KBM-7 (cell line): ENCODE data around the gene ABL1.

Experiments used
- DNase-seq: peaks from one replicate; pipeline ENCODE4 v3.0.0-alpha.2; 2015
- in situ Hi-C: fragments of 300-500 bp; cut with MboI; formaldehyde crosslinking; loops from 2 replicates; pipeline ENCODE4 v1.14.3; 2020; ENCODE audit warnings: low sequenced_read_pairs, low pct_unique_long_range_greater_than_20kb, mixed read lengths

Gene ABL1

GRCh38 chr9:130934702-130935647, 99.9 kb downstream of the ABL1 start:
- no peak for DNase-seq

DNA sequence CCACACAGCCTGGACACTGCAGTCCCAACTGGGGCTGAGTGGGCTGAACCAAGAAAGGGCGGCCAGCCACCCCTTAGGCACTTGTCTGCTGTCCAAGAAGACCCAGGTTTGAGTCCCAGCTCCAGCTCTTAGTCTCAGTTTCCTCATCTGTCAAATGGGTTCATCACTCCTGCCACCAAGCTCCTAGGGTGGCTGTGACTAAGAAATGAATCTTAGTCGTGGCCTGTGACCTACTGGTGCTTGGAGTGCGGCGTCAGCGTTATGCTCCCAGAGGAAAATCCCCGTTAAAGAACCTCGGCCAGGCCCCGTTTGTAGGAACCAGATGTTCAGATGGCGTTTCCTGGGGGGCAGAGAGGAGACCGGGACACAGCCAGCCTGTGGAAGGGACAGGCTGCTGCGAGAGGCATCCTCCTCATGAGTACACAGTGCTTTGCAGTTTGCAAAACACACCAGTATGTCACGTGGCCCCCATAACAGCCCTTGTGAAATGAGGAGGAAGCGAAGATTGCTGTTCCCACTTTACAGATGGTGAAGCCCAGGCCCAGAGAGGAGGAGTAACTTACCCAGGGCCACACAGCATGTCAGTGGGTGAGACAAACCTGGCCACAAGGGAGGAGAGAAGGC, 100.7 kb downstream of the ABL1 start:
- in situ Hi-C loops: no loop called here
- DNase-seq: no peak

More at GRCh38 chr9:130934702-130935647, 99.9 kb downstream of the ABL1 start:
- in situ Hi-C loops: no loop called here

DNA sequence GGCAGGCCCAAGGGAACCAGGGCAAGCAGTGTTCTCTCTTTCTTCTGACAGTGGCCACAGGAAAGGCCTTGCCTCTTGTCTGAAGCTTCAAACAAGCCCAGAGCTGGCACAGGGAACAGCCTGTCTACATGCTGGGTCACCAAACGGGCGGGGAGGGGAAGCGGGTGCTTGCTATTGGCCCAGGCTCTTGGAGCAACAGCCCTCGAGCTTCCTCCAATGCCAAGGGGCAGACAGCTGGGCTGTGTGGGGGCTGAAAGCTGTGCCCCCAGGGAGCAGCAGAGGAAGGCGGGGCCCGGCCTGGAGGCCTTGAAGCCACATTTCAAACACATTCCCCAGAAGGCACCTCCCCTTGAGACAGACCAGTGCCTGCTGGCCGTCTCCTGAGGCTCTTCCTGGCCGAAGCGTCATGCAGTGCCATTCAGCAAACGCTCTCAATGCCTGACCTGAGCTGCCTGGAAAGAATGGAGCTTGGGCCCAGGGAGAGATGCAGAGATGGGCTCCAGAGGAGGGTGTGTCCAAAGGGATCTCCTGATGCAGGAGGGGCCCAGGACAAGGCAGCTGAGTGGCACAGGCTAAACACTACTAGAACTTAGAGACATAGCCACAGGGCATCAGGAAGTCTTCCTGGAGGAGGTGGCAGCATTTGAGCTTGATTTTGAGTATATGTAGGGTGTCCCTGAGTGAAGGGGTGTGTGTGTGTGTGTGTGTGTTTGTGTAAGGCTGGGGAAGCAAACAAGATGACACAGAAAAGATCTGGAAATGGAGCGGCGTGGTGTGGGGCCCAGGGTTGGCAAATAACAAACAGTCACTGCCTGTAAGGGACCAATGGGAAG, 101.4 kb downstream of the ABL1 start:
- DNase-seq: no peak
- in situ Hi-C loops: no loop called here
